Activated T-helper 1 cell treated with anti-CD3 and anti-CD28 coated beads, Interleukin-12 subunit alpha, Interleukin-12 subunit beta, Interleukin-2, Interleukin-4 antibody, amounts not matched to agents 30 ng/mL and 10 ng/mL and 1 ng/mL, durations not matched to agents 14 hours and 24 hours and 36 hours (primary cell): ENCODE data around the gene CYTL1. TPM values are rescaled to one million over a fixed set of nuclear protein-coding genes. Genes with fewer than 3 reads are reported as not detected.

ENCODE experiments used
- DNase-seq: peaks from one replicate; pipeline ENCODE4 v3.0.0; 2021; ENCODE audit warnings: low spot score
- H3K27ac Mint-ChIP-seq: one replicate; pipeline ENCODE4 v1.8.0; 2021; ENCODE audit warnings: mild to moderate bottlenecking, mixed read lengths
- H3K27me3 Mint-ChIP-seq: one replicate; pipeline ENCODE4 v1.8.0; 2022; ENCODE audit warnings: mild to moderate bottlenecking, moderate library complexity, mixed read lengths; ENCODE audit not compliant: insufficient read depth
- H3K36me3 Mint-ChIP-seq: one replicate; pipeline ENCODE4 v1.8.0; 2021; ENCODE audit warnings: low read depth, mixed read lengths
- H3K4me1 Mint-ChIP-seq: one replicate; pipeline ENCODE4 v1.8.0; 2021; ENCODE audit warnings: low read depth, mixed read lengths
- H3K4me3 Mint-ChIP-seq: one replicate; pipeline ENCODE4 v1.8.0; 2021; ENCODE audit warnings: mild to moderate bottlenecking, moderate library complexity, mixed read lengths
- H3K9me3 Mint-ChIP-seq: one replicate; pipeline ENCODE4 v1.8.0; 2021; ENCODE audit warnings: mixed read lengths
- intact Hi-C: fragments of 100-400 bp; cut with micrococcal nuclease; formaldehyde crosslinking; loops from one replicate; pipeline ENCODE4 v1.15.1; 2024
- total RNA-seq: library from RNA; stranded (reverse); gene quantifications from 2 replicates; pipeline ENCODE4 v1.2.3, GENCODE V29; 2022

The CYTL1 gene
- total RNA-seq, 1 donor from 2014 or later, result not detected

DNA sequence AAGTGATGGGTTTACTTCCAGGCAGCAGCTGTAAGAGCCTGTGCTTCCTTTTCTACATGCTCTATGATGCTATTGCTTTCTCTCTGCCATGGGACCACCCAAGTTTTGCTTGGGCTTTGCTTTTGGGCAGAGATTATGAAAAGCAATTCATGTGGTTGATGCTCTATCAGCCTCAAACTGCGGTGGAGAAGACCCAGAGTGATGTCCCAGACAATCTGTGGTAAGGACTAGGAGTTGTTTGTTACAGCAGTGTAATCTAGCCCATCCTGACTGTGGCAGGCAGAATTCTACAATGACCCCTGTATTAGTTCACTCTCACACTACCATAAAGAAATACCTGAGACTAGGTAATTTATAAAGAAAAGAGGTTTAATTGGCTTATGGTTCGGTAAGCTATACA, 9.2 kb upstream of the CYTL1 start:
- peaks cover 4% of the 10 kb centered on the region for H3K4me1 Mint-ChIP-seq
- no peak overlapping the region for H3K27ac Mint-ChIP-seq
- peaks cover 6% of the 10 kb centered on the region for H3K27me3 Mint-ChIP-seq
- DNase-seq, result no peak
- H3K36me3 Mint-ChIP-seq, result no peaks in the 10 kb centered on the region
- H3K9me3 Mint-ChIP-seq, result no peaks in the 10 kb centered on the region
- H3K4me3 Mint-ChIP-seq, result no peak overlapping the region
- intact Hi-C loops, result no loop called here

DNA sequence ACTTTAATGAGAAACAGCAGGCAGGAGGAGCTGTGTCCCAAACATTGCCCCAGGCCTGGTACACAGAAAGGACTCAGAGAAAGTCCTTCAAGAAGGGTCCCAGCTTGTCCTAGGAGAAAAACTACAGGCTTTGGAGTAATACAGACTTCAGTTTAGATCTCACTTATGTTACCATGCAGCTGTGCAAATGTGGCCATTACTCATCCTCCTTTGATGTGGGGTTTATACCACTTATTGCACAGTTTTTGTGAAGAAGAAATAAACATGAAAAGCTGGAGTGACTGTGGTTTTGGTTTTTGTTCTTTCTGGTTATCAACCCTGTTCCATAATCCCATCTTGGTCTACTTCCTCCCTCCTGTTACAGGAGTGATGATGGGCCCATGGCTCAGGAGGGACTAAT, 8.1 kb upstream of the CYTL1 start:
- H3K27ac Mint-ChIP-seq, result no peak overlapping the region
- H3K36me3 Mint-ChIP-seq, result no peaks in the 10 kb centered on the region
- peaks cover 6% of the 10 kb centered on the region for H3K27me3 Mint-ChIP-seq
- DNase-seq, result no peak
- no peaks in the 10 kb centered on the region for H3K4me1 Mint-ChIP-seq
- intact Hi-C loops, result no loop called here
- no peak overlapping the region for H3K4me3 Mint-ChIP-seq
- H3K9me3 Mint-ChIP-seq, result no peaks in the 10 kb centered on the region

DNA sequence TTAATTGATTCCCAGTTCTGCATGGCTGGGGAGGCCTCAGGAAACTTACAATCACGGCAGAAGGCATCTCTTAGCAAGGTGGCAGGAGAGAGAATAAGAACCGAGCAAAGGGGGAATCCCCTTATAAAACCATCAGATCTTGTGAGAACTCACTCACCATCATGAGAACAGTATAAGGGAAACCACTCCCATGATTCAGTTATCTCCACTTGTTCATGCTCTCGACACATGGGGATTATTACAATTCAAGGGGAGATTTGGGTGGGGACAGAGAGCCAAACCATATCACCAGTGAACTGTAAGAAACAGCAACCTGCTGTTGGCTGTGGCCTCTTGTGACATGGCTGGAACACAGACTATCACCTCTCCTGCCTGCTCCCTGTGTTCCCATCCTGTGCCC, 7.1 kb upstream of the CYTL1 start:
- no peak for DNase-seq
- Mint-ChIP-seq H3K27me3 (peaks cover 6% of the 10 kb centered on the region), H3K27ac (no peak overlapping the region), H3K9me3 (no peaks in the 10 kb centered on the region), H3K4me3 (no peak overlapping the region), H3K4me1 (no peaks in the 10 kb centered on the region), H3K36me3 (no peaks in the 10 kb centered on the region)
- intact Hi-C loops, result no loop called here

DNA sequence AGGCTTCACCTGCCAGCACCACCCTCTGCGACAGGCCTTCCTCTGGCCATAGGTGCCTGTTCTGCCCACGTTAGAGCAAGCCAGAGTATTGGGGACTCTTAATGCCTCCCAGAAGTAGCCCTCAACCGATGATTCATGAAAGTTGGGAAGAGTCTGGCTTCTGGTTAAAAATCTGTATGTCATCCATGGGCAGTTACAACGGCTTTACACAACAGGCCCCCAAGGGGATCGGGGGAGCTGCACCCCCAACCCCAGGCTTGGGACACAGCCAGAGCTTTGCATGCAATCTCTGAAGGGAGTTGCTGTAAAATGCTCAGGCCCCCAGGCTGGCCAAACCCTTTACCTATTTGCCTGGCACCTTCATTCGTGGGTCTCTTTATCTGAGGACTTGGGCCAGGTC, 5.4 kb upstream of the CYTL1 start:
- H3K4me1 Mint-ChIP-seq, result no peaks in the 10 kb centered on the region
- H3K27ac Mint-ChIP-seq, result no peak overlapping the region
- intact Hi-C loops, result no loop called here

DNA sequence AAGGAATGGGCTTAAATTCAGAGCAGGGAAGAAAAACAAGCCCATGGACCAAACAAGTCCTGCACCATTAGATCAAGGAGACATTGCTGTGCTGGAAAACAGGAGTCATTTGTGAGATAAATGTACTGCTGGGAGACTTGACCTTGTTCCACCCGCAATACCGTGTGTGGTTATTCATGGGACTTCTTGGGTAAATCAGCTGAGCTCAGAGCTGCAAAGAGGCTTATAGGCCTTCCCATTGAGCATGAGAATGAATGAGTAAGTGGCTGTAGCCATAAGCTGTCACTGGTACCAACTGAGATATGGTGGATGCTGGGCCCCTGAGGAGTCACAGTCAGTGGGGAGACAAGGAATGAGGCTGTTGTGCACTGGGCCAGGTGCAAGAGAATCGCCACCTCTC, 2.3 kb upstream of the CYTL1 start:
- H3K27me3 Mint-ChIP-seq, result peaks cover 12% of the 10 kb centered on the region
- no peaks in the 10 kb centered on the region for H3K4me1 Mint-ChIP-seq
- no peak overlapping the region for H3K4me3 Mint-ChIP-seq
- DNase-seq, result no peak
- no peaks in the 10 kb centered on the region for H3K9me3 Mint-ChIP-seq
- intact Hi-C loops, result no loop called here
- H3K27ac Mint-ChIP-seq, result no peak overlapping the region
- no peaks in the 10 kb centered on the region for H3K36me3 Mint-ChIP-seq

More for the DNA sequence above, 5.4 kb upstream of the CYTL1 start:
- Mint-ChIP-seq H3K27me3 (peaks cover 6% of the 10 kb centered on the region), H3K4me3 (no peak overlapping the region), H3K36me3 (no peaks in the 10 kb centered on the region), H3K9me3 (no peaks in the 10 kb centered on the region)
- no peak for DNase-seq

DNA sequence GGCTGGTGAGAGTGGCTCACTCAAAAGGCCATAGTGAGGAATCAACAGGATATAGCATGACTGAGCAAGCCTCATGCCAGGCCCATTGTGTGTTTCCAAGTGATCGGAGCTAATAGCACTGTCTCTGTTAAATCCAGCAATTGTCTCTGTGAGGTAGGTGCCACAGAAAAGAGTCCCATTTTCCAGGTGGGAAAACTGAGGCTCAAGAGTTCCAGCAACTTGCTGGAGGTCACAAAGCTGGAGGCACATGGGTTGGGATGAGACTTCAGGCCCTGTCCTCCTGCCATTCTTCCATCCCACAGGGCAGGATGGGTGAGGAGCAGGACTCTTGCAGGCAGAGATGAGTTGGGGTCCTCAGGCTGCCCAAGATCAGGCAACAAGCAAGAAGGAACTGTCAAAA, 1.1 kb upstream of the CYTL1 start:
- no peaks in the 10 kb centered on the region for H3K36me3 Mint-ChIP-seq
- intact Hi-C loops, result no loop called here
- no peak overlapping the region for H3K27ac Mint-ChIP-seq
- no peaks in the 10 kb centered on the region for H3K9me3 Mint-ChIP-seq
- no peak overlapping the region for H3K4me3 Mint-ChIP-seq
- peaks cover 17% of the 10 kb centered on the region for H3K27me3 Mint-ChIP-seq
- DNase-seq, result no peak
- no peaks in the 10 kb centered on the region for H3K4me1 Mint-ChIP-seq

DNA sequence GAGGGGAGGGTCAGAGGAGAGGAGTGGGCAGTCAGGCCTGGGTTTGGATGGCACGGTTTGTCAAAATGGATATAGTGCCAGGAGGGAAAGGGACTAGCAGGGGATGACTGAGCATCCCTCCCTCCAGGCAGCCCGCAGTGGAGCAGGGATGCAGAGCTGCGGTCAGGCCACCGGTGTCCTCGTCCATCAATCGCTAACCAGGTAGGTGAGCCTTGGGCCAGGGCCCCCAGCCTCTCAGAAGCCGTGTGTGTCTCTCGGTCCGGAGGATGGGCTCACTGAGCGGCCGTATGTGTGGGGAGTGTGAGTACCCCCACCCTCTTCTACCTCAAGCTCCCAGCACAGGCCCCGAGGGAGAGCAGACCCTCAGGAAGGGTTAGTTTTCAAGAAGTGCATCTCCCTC, 538 bp upstream of the CYTL1 start:
- intact Hi-C loops, result no loop called here
- Mint-ChIP-seq H3K4me1 (no peaks in the 10 kb centered on the region), H3K4me3 (no peak overlapping the region), H3K9me3 (no peaks in the 10 kb centered on the region), H3K36me3 (no peaks in the 10 kb centered on the region), H3K27ac (no peak overlapping the region), H3K27me3 (peaks cover 17% of the 10 kb centered on the region)
- DNase-seq, result no peak

DNA sequence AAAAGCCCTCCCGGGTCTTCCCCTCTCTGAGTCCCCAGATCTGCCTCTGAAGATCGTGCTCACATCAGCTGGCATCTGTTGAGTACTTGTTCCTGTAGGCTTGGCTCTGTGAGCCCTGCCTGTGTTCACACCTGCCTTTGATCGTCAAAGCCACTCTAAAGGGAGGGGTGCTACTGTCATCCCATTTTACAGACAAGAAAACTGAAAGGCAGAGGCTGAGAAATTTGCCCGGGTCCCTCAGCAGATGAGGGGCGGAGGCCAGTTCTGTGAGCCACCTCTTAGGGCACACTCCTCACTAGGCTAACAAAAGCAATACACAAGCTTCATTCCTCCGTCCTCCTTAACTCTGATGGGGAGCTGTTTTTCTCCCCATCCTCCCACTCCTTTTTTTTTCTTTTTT, 655 bp downstream of the CYTL1 start:
- no peak overlapping the region for H3K27ac Mint-ChIP-seq
- intact Hi-C loops, result no loop called here

DNA sequence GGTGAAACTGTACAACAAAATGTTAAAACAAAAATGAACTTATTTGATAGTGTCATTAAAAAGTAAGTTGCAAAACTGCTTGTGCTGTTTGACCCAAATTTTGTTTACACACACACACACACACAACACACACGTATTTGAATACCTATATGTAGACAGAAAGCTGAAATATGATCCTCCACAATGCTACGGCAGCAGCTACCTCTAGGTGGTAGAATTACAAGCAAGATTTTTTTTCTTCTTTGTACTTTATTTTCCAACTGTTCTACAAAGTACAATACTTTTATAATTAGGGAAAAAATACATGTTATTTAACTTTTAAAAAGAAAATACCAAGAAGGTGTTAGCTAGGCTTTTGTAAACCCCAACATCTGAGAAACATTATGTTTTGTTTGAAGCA, 1.2 kb downstream of the CYTL1 start:
- Mint-ChIP-seq H3K4me3 (no peak overlapping the region), H3K9me3 (no peaks in the 10 kb centered on the region), H3K27ac (no peak overlapping the region), H3K27me3 (peaks cover 17% of the 10 kb centered on the region), H3K4me1 (no peaks in the 10 kb centered on the region), H3K36me3 (no peaks in the 10 kb centered on the region)
- intact Hi-C loops, result no loop called here
- DNase-seq, result no peak

More for the DNA sequence above, 655 bp downstream of the CYTL1 start:
- no peaks in the 10 kb centered on the region for H3K9me3 Mint-ChIP-seq
- DNase-seq, result no peak
- H3K27me3 Mint-ChIP-seq, result peaks cover 17% of the 10 kb centered on the region
- no peak overlapping the region for H3K4me3 Mint-ChIP-seq
- no peaks in the 10 kb centered on the region for H3K36me3 Mint-ChIP-seq
- H3K4me1 Mint-ChIP-seq, result no peaks in the 10 kb centered on the region

DNA sequence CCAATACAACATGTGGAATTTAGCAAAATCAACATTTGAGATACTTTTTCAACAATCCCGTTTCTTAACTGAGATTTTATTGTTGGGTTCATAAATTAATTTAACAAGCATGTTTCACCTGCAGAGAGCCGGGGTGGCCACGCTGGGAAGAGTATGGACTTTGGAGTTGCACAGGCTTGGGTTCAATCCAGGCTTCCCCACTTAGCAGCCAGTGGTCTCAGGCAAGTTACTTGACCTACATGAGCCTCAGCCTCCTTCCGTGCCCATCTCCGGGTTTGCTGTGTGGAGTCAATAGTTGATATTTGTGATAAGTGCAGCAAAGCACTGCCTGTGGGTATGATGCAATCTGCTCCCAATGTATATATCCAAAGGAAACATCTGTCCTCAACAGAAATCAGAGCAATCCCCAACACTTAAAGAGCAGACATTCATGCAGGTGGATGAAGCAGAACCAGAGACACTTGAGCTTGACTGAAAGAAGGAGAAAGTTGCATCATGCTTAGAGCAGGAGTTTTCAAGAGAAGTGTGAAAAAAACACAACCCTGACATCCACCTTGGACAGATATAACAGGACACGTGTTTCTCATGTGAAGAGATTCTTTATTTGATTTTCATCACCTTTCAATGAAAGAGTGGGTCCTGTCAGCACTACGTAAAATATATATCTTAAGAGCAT, 5.1 kb downstream of the CYTL1 start:
- Mint-ChIP-seq H3K4me3 (no peak overlapping the region), H3K36me3 (no peaks in the 10 kb centered on the region), H3K27ac (no peak overlapping the region), H3K27me3 (peaks cover 18% of the 10 kb centered on the region), H3K9me3 (no peaks in the 10 kb centered on the region), H3K4me1 (no peaks in the 10 kb centered on the region)
- no peak for DNase-seq
- intact Hi-C loops, result no loop called here

DNA sequence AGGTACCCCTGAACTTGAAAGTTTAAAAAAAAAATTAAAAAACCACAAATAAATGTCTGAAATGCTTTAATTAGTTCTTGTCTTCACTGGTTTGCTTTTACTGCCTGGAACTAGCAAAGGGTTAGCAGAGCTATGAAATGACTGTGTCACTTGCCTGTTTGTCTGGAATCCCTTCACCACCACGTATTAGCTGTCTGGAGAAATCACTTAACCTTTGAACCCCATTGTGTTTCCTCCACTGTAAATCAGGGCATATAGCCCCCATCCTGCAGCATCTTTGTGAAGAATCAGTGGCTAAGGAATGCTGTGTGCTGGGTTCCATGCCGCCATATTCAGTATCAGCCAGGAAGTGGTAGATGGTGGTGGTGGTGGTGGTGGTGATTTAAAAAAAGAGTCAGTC, 6.3 kb downstream of the CYTL1 start:
- H3K27me3 Mint-ChIP-seq, result peaks cover 13% of the 10 kb centered on the region
- H3K36me3 Mint-ChIP-seq, result no peaks in the 10 kb centered on the region
- no peaks in the 10 kb centered on the region for H3K9me3 Mint-ChIP-seq
- intact Hi-C loops, result no loop called here
- DNase-seq, result no peak
- H3K27ac Mint-ChIP-seq, result no peak overlapping the region
- no peak overlapping the region for H3K4me3 Mint-ChIP-seq
- no peaks in the 10 kb centered on the region for H3K4me1 Mint-ChIP-seq

DNA sequence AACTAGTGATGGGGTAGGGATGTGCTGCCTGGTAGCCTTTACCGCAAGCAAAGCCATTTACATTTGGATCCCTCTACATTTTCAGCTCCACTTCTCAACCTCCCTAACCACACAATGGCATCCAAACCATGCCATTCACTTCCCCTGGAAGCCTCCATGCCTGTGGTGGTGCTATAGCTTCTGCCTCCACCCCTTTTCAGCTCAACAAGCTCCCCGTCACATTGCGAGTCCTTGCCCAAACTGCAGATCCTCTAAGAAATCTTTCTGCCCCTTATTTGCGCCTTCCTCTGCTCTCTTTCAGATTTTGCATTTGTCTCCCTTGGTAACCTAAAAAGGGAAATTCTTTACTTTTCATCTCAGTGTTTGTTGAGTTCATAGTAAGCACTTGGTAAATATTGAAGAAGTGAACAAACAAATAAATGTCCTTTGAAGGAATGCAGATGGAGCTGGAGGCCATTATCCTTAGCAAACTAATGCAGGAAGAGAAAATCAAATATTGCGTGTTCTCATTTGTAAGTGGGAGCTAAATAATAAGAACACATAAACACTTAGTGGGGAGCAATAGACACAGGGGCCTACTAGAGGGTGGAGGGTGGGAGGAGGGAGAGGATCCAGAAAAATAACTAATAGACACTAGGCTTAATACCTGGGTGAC, 6.9 kb downstream of the CYTL1 start:
- Mint-ChIP-seq H3K27me3 (peaks cover 10% of the 10 kb centered on the region), H3K4me1 (no peaks in the 10 kb centered on the region), H3K36me3 (no peaks in the 10 kb centered on the region), H3K9me3 (no peaks in the 10 kb centered on the region), H3K4me3 (no peak overlapping the region), H3K27ac (no peak overlapping the region)
- intact Hi-C loops, result no loop called here
- DNase-seq, result no peak

DNA sequence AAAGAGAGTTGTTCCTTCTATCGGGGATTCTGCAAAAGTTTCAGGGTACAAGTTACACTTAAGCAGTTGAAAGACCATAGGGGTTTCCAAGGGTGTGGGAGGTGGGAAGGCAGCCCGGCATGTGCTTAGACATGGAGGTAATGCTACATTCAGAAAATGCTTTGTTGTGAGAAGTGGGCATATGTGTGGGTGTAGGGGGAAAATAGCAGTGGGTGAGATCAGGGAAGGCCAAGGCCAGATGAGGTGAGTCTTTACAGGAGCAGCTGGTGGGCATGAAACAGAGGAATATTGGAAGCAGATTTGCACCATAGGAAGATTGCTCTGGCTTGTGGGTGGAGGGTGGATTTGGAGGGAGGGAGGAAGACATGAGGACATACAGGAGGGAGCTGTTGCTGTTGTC, 8.3 kb downstream of the CYTL1 start:
- H3K27me3 Mint-ChIP-seq, result peaks cover 4% of the 10 kb centered on the region
- H3K4me1 Mint-ChIP-seq, result no peaks in the 10 kb centered on the region
- no peak overlapping the region for H3K27ac Mint-ChIP-seq
- no peak for DNase-seq
- no peak overlapping the region for H3K4me3 Mint-ChIP-seq
- no peaks in the 10 kb centered on the region for H3K36me3 Mint-ChIP-seq
- no peaks in the 10 kb centered on the region for H3K9me3 Mint-ChIP-seq
- intact Hi-C loops, result no loop called here

DNA sequence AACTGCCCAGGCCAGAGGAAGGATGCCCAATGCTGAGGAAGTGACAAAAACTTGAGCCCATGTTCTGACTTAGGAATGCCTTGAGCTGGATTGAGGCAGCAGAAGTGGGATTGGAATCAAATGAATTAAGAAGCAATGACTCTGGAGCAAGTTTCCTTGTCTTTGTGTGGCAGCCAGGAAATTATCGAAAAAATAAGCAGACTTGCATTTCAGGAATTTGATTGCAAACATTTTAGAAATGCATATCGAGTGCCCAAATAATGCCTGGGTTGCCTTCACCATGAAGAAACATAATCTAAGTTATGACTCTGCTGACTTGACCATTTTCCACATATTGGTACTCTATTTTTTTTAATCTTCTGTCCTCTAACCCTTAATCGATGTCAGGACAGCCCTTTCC, 9.5 kb downstream of the CYTL1 start:
- no peaks in the 10 kb centered on the region for H3K4me1 Mint-ChIP-seq
- H3K9me3 Mint-ChIP-seq, result no peaks in the 10 kb centered on the region
- no peak for DNase-seq
- H3K27ac Mint-ChIP-seq, result no peak overlapping the region
- H3K4me3 Mint-ChIP-seq, result no peak overlapping the region
- peaks cover 4% of the 10 kb centered on the region for H3K27me3 Mint-ChIP-seq
- intact Hi-C loops, result no loop called here
- no peaks in the 10 kb centered on the region for H3K36me3 Mint-ChIP-seq
